NCI-H345 treated with DMSO at 0.1 percent for 48 hours (cell line): ENCODE results near the gene MYRFL.
"Not testable (repeated sequence)": the region's sequence is repeated elsewhere in the genome, so short reads cannot be mapped to it uniquely, and the experiment has no call there.

Source experiments
- DNase-seq: peaks from one replicate; lab custom pipeline; 2025; ENCODE audit not compliant: unreplicated experiment; lab: John Stamatoyannopoulos, UW

Gene MYRFL

DNA sequence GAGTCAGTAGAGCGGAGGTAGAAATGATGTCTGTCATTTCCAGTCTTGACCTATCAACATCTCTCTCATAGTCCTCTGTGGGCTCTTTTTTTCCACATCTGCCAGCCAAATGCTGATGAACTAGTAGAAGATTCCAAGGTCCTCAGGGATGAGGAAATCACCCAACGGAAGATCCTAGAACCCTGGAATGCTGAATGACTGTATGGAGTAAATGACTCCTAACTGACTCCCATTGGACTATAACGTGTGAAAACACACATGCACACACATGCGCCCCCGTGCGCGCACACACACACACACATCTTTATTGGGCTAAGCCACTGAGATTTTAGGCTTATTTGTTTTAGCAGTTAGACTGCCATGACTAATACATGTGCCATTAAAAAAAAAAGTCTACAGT lies 159.2 kb downstream of the MYRFL start:
- DNase-seq = no peak

DNA sequence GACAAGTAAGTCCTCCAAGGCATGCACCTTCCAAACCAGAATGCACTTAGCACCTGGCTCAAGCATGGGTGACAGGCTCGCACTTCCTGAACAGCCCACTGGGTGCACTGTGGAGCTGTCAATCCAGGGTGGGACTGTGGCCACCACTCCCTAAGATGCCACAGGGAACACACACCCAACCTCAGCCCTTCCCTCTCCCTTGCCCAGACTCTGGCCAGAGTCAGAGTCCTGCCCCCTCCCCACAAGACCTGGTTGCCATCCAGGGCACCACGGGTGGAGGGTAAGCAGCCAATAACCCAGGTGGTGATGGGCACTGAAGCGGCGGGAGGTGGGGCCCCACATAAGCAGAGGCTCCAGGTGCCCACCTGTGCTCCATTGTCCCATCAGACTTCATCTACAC lies 160.6 kb downstream of the MYRFL start:
- DNase-seq = no peak

DNA sequence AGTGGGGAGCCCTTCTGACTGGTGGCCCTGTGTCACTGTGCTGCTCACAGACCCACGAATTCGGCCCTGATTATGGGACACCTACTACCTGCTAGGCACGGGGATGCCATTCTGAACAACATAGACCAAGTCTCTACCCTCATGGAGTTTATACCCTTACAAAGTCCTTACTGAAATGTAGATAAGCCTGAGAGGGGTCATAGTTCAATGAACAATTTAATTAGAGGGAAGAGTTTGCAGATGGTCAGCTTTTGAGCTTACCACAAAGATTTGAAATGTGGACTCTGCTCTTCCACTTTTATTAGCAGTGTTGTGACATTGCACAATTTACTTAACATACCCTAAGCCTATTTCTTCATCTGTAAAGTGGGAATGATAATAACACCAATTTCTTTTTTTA lies 161.1 kb downstream of the MYRFL start:
- DNase-seq = no peak

DNA sequence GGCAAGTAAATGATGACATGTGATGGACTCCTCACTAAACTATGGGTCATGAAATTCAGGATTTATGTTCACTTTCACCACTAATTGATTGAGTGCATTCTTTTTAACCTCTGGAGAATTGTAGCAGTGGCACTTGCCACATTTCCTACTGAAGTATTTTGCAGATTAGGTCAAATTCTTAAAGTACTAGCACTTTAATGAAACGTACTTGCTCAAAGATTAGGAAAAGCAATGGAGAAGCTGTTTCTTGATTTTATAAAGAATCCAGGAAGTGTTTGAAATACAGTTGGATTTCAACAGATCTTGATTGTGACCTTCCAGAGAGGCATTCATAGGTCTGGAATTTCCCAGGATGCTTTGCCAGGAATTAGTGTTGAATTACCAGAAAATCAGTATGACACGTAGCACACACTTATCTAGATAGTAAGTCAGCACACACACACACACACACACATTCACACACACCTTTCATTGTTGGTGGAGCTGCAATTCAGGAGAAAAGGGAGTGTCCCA lies 162.6 kb downstream of the MYRFL start:
- DNase-seq = no peak

DNA sequence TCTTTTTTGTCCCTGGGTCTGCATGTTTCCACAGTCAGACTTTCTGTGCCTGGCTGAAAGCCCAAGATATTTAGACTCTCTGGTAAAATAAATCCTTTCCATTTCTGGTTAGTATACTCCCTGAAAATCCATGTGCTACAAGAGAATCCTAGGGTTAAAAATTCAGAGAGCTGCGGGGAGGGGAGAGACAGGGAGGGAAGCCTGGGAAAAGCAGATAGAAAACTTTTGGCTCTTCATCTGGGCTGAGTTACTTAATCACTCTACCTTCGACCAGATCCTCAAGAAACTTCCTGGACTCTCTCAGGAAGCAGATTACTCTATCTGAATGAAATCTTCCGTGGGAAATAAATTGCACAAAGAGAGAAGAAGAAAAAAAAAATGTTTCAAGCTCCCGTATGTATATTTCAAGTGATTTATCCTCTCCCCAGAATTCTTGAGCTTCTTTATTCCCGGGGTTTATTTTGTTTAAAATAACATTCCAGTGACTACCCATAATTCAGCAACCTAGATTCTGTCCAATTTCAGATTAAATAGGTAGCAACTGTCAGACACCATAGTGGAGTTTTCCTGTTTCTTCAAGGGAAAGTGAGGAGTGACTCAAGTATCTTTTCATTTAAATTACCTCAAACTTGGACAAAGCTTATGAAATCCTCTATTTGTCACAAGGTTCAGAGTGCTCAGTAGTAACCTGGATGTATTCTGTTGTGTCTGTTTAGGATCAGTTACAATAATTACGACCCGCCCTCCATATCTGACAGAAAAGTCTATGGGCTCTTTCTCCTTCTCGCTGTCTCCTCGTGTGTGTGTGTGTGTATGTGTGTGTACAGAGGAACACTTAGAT lies 163.7 kb downstream of the MYRFL start:
- DNase-seq = no peak

DNA sequence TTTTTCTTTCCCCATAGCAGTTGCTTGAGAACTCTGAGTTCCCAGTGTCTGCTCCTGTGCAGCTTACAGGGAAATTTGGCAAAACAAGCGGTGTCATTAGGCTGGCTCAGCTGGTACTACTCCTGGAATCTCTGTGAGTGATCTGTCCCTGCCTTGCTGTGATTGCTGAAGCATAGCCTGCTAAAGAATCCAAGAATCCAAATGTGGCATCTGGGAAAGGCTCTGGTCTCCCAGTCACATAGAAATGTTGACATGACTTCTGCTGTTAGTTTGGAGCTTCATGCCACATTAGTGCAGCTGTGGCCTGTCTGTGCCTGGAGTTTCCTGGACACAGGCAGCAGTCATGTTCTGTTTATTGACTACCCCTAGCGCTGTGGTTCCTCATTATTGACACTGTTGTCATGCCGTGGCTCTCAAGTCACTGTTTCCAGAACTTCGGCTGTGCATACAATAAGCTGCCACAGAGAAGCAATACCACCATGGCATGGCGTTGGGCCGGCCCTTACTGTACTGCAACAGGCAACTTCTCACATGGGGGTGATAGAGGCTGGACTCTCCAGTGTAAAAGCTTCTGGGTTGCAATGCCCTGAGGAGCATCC lies 166.8 kb downstream of the MYRFL start:
- DNase-seq = no peak

DNA sequence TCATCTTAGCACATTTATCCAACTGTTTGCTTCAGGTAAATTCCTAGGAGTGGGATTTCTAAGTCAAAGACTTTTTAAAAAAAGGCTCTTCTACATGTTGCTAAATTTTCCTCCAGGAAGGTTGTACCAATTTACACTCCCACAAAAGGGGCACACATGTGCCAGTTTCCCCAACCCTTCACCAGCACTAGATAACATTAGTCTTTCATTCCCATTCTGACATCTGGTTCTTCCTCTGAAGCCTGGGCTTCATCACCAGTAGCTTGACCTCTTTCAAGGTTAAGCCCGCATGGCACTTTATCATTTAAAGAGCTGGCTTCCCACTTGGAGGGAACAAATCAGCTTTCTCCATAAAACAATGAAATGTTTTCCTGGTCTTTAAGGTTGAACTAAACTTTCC lies 168.4 kb downstream of the MYRFL start:
- no peak for DNase-seq

DNA sequence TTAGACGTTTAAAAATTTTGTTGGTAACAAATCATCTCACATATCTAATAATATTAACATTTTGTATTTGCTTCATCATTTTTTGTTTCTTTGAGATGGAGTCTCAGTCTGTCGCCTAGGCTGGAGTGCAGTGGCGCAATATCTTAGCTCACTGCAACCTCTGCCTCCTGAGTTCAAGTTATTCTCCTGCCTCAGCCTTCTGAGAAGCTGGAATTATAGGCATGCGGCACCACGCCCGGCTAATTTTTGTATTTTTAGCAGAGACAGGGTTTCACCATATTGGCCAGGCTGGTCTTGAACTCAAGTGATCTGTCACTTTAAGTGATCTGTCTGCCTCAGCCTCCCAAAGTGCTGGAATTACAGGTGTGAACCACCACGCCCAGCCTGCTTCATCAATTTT lies 169.1 kb downstream of the MYRFL start:
- not testable (repeated sequence) for DNase-seq

DNA sequence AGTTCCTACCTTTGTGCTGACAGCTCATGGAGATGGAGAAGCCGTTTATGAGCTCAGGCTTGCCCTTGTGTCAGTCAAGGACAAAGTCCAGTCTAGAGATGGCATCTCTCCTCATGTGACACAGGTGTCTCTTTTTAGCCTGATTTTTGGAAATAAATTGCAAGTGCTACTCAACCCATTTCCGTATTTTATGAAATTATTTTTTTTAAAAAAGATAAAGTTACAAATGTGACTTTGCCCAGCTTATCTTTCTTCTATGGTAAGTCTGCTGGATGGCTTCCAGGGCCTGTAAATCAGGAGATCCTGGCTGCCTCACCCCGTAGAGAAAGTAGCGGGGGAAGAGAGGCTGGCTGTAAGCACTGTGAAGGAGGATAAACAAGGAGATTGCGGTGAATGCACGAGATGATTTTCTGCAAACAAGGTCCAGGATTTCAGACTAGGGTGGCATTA lies 169.7 kb downstream of the MYRFL start:
- no peak for DNase-seq

DNA sequence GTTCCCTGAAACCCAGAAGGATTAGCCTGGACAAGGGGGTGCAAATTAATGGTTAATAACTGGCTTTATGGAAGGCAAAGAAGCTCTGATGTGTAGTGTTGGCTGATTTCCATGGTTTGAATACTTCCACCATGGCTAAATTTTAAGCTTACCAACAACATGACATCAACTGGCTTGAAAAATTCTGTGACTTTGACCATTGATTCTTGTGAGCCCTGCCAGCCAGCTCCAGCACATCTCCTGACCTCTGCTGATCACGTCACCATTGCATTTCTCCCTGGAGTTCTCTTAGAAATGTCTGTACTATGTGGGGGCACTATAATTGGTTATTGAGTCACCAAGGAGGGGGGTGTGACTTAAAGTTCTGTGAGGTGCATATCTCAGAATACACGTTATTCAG lies 171.2 kb downstream of the MYRFL start:
- DNase-seq = no peak

DNA sequence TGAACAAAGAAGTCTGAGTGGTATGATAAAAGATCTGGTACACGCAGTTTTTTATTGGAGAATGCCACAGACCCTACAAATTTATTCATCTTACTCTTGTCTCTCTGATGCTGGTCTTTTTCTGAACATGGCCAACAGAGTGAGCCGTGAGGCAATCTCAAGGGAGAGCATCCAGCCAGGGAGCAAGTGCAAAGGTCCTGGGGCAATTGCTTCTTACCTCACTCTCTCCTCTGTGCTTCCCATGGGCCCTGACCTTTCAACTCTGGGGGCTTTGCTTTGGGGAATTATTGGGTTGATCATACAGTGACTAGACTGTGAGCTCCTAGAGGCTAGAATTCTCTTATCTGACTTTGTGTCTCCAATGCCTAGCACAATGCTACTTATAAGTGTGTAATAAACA lies 171.7 kb downstream of the MYRFL start:
- no peak for DNase-seq

DNA sequence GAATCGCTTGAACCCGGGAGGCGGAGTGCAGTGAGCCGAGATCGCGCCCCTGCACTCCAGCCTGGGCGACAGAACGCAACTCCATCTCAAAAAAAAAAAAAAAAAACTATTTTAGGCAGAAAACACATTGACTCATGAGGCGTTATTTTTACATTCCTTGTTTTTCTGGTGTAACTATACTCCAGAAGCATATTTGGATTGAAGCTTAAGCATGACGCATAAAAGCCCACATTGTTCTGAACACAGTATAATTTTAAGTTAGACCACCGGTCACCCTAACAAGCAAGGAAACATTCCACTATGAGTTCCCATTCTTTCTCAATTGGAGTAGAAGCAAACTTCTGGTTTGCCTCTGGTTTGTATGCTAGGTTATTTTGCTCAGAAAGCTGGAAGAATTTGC lies 173.0 kb downstream of the MYRFL start:
- no peak for DNase-seq

DNA sequence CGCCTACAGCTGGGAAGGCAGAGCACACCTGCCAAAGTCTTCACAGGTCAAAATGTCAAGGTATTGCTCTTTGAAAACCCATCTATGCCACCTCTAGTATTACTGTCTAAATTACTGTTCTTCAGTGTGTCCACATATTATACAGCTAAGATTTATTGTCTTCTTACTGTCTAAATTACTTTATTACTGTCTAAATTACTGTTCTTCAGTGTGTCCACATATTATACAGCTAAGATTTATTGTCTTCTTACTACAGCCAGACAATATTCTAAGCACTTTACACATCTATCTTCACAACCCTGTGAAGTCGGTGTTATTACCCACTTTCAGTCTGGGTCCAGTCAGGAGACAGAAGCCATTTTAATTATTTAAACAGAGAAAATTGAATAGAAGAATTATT lies 173.9 kb downstream of the MYRFL start:
- DNase-seq = no peak

DNA sequence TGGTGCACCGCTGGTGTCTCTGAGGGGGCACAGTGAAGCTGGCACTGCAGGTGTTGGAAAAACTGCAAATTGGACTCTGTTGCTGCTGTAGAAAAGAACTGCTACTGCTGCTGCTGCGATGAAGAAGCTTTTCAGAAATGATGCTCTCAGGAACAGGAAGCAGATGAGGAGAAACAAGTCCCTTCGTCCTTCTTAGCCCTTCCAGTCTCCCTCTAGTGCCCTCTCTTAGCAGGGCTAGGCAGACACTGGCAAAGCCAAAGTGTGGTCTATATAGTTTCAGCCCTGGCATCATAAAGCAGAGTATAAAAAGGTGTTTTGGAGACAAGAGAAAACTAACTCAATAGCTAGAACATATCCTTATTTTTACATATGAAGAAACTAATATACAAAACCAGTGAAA lies 174.5 kb downstream of the MYRFL start:
- no peak for DNase-seq

DNA sequence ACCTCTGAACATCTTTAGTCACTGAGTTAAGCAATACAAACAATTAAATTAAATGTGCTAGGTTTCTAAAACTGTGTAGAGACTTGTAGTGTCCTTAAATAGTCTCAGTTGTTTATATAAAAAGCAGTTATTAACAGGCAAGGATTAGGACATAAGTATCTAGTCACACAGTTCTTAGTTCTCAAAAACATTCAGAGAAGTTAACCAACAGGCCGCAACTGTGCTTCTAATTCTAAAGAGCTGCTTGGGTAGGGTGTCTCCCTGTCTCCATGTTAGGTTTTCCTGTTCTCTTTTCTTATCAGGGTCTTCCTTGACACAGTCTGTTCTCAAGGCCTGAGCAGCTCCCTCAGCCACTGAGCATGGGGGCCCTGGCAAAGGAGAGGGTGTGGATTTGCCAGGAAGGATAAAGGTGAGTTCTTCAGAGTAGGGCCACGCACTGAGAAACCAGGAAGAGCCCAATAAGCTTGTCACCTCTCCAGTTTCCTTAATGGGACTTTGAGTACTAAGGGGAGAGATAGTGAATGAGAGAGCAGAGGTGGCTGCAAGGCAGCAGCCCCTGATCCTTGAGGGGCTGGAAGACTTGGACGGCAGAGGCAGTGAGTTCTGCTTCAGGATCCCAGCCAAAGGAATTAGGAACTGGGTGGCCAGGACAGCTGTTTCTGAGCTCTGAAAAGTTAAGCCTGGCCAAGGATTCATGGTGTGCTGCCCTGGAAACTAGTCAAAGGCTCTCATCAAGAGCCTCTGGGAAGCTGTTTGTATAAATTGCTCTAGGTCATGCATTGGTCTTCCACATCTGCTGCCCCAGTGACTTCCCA lies 177.3 kb downstream of the MYRFL start:
- no peak for DNase-seq

DNA sequence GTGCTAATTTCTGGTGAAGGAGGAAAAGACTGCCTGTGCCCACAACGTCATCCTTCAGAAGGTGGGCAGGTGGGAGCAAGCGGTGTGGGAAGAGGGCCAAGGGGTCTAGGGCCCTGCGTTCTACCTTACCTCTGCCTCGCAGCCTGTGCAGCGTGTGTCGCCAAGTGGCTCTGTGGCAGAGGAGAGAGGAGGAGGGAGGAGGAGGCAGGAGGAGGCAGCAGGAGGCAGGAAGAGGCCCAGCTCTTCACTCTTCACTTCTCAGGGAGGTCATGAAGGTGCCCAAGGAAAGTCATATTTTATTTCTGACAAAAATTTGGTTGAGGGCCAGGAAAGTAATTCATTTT lies 177.9 kb downstream of the MYRFL start:
- DNase-seq = no peak

DNA sequence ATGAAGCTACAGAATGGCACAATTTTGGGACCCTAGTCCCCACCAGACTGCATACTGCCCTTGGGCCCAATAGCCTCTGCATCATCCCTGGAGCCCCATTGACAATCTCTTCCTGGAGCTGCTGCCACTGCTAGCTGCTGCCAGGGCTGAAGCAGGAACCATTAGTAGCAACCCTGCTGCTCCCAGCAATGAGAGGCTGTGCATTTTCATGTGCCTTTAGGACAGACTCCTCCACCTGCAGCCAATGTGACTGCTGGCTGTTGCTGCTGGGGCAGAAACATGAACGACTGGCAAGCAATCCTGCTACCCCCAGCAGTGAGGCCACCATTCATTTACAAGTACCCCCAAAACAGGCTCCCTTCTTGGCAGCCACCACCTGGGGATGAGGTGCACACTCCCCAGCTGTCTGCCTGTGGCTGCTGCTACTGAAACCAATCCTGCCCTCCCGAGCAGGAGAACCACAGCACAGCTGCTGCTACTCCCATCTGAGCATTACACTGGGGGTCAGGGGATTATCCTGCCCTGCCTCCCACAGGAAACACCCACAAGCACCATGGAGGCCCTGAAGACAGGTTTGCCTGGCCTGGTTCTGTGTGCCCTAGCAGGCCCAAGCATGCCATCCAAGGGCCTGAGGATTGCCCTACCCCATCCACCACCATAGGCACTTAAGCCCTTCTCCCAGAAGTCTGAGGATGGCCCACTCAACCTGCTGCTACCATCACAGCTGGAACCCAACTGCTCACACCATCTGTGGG lies 181.0 kb downstream of the MYRFL start:
- DNase-seq = no peak

DNA sequence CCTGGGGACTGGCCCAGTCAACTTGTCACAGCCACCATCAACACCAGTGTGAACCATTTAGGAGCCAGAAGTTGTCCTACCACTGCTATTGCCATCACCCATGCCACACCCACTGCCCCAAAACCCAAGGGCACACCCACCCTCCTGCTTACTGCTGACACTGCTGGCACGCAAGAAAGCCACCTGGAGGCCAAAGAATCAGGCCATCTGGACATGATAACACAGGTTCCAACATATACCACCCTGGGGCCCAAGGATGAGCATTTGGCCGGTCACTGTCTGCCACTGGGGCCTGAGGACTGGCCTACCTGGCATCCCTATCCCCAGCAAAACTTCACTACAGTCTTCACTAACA lies 181.6 kb downstream of the MYRFL start:
- no peak for DNase-seq

DNA sequence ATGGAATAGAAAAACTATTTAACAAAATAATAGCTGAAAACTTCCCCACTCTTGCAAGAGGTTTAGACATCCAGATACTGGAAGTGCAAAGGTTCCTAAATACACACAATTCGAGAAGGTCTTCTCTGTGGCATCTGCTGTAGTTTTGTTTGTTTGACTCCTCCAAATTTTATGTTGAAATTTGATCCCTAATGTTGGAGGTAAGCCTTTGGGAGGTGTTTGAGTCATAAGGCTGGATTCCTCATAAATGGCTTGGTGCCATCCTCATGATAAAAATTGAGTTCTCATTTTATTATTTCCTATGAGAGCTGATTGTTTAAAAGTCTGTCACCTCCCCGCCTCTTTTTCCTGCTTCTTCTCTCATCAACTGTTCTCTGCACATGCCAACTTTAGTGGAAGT lies 182.7 kb downstream of the MYRFL start:
- no peak for DNase-seq
